ENCODE data around the gene AIG1.

GRCh38 chr6:143233554-143234285, 173.0 kb downstream of the AIG1 start:
- TF ChIP-seq GATA2 (IDR thresholded peaks at IDR 0.05; ENCODE audit: low read depth, low read length) (no peak), GATA3 (IDR thresholded peaks at IDR 0.05; ENCODE audit: low read depth, low read length) (no peak)
